Effector memory CD8-positive, alpha-beta T cell (primary cell): Measurements from ENCODE around the gene MACROD2.

Experiments used
- ATAC-seq: fragments of 150-1000 bp; cut with Tn5 transposase; replicated peaks from 2 replicates; pipeline ENCODE4 v1.10.0; 2021; ENCODE audit warnings: mild to moderate bottlenecking, moderate library complexity
- DNase-seq, 3 experiments: peaks; one replicate each; pipeline ENCODE4 v3.0.0; 2021
- H3K27ac Mint-ChIP-seq, 2 donors: one replicate each; pipeline ENCODE4 v1.8.0; 2022; ENCODE audit warnings: mild to moderate bottlenecking in 2 of 2, mixed read lengths in 2 of 2, moderate library complexity in 2 of 2
- H3K27me3 Mint-ChIP-seq, 2 donors: one replicate each; pipeline ENCODE4 v1.8.0; 2022; ENCODE audit warnings: mixed read lengths in 2 of 2
- H3K36me3 Mint-ChIP-seq: one replicate; pipeline ENCODE4 v1.8.0; 2022; ENCODE audit warnings: mild to moderate bottlenecking, moderate library complexity, mixed read lengths; ENCODE audit not compliant: insufficient read depth
- H3K4me1 Mint-ChIP-seq, 2 donors: one replicate each; pipeline ENCODE4 v1.8.0; 2022; ENCODE audit warnings: low read depth in 2 of 2, mixed read lengths in 2 of 2
- H3K4me3 Mint-ChIP-seq, 2 donors: one replicate each; pipeline ENCODE4 v1.8.0; 2022; ENCODE audit warnings: mild to moderate bottlenecking in 2 of 2, mixed read lengths in 2 of 2, moderate library complexity in 2 of 2
- H3K9me3 Mint-ChIP-seq, 2 donors: one replicate each; pipeline ENCODE4 v1.8.0; 2022; ENCODE audit warnings: mixed read lengths in 2 of 2

MACROD2 gene

GRCh38 chr20:14861028-14861699, 865.8 kb downstream of the MACROD2 start:
- DNase-seq: no peak
- H3K36me3 Mint-ChIP-seq: no peaks in the 10 kb centered on the region
- no peak overlapping the region for H3K27ac Mint-ChIP-seq
- no peaks in the 10 kb centered on the region for H3K27me3 Mint-ChIP-seq
- H3K4me1 Mint-ChIP-seq: no peaks in the 10 kb centered on the region
- H3K9me3 Mint-ChIP-seq: peaks cover 0 to under 1% of the 10 kb centered on the region in 2 donors
- ATAC-seq: no peak
- H3K4me3 Mint-ChIP-seq: no peak overlapping the region

GRCh38 chr20:14865169-14865568, 869.9 kb downstream of the MACROD2 start:
- no peaks in the 10 kb centered on the region for H3K27me3 Mint-ChIP-seq
- no peak overlapping the region for H3K27ac Mint-ChIP-seq
- ATAC-seq: no peak
- no peak overlapping the region for H3K4me3 Mint-ChIP-seq
- H3K36me3 Mint-ChIP-seq: no peaks in the 10 kb centered on the region
- peaks cover 6 to 7% of the 10 kb centered on the region in 2 donors for H3K9me3 Mint-ChIP-seq
- no peaks in the 10 kb centered on the region for H3K4me1 Mint-ChIP-seq
- DNase-seq: no peak

- H3K36me3 Mint-ChIP-seq: no peaks in the 10 kb centered on the region
- DNase-seq (no peak), ATAC-seq (no peak)
- peaks cover 6 to 7% of the 10 kb centered on the region in 2 donors for H3K9me3 Mint-ChIP-seq
- H3K4me3 Mint-ChIP-seq: no peak overlapping the region
- no peaks in the 10 kb centered on the region for H3K27me3 Mint-ChIP-seq
- H3K27ac Mint-ChIP-seq: no peak overlapping the region
- no peaks in the 10 kb centered on the region for H3K4me1 Mint-ChIP-seq
Observed at GRCh38 chr20:14865731-14866130, 870.4 kb downstream of the MACROD2 start.

- no peaks in the 10 kb centered on the region for H3K36me3 Mint-ChIP-seq
- H3K9me3 Mint-ChIP-seq: peaks cover 6 to 16% of the 10 kb centered on the region in 2 donors
- no peaks in the 10 kb centered on the region for H3K4me1 Mint-ChIP-seq
- no peak overlapping the region for H3K4me3 Mint-ChIP-seq
- no peak for ATAC-seq
- no peak for DNase-seq
- no peaks in the 10 kb centered on the region for H3K27me3 Mint-ChIP-seq
- H3K27ac Mint-ChIP-seq: no peak overlapping the region
Observed at GRCh38 chr20:14866841-14867514, 871.7 kb downstream of the MACROD2 start.

GRCh38 chr20:14877301-14878028, 882.1 kb downstream of the MACROD2 start:
- ATAC-seq (no peak), DNase-seq (no peak)
- H3K4me1 Mint-ChIP-seq: no peaks in the 10 kb centered on the region
- no peaks in the 10 kb centered on the region for H3K27me3 Mint-ChIP-seq
- H3K36me3 Mint-ChIP-seq: no peaks in the 10 kb centered on the region
- H3K4me3 Mint-ChIP-seq: no peak overlapping the region
- peaks cover 8 to 21% of the 10 kb centered on the region in 2 donors for H3K9me3 Mint-ChIP-seq
- H3K27ac Mint-ChIP-seq: no peak overlapping the region

GRCh38 chr20:14878676-14879019, 883.3 kb downstream of the MACROD2 start:
- peaks cover 5 to 21% of the 10 kb centered on the region in 2 donors for H3K9me3 Mint-ChIP-seq
- H3K4me3 Mint-ChIP-seq: no peak overlapping the region
- no peaks in the 10 kb centered on the region for H3K4me1 Mint-ChIP-seq
- no peak for ATAC-seq
- no peaks in the 10 kb centered on the region for H3K36me3 Mint-ChIP-seq
- no peak for DNase-seq
- H3K27ac Mint-ChIP-seq: no peak overlapping the region
- H3K27me3 Mint-ChIP-seq: no peaks in the 10 kb centered on the region

- ATAC-seq (no peak), DNase-seq (no peak)
- no peaks in the 10 kb centered on the region for H3K27me3 Mint-ChIP-seq
- no peak overlapping the region for H3K27ac Mint-ChIP-seq
- H3K9me3 Mint-ChIP-seq: peaks cover 5 to 21% of the 10 kb centered on the region in 2 donors
- H3K36me3 Mint-ChIP-seq: no peaks in the 10 kb centered on the region
- no peaks in the 10 kb centered on the region for H3K4me1 Mint-ChIP-seq
- H3K4me3 Mint-ChIP-seq: no peak overlapping the region
Observed at GRCh38 chr20:14879020-14879697, 883.8 kb downstream of the MACROD2 start.

GRCh38 chr20:14879839-14880238, 884.5 kb downstream of the MACROD2 start:
- H3K36me3 Mint-ChIP-seq: no peaks in the 10 kb centered on the region
- no peak for ATAC-seq
- no peaks in the 10 kb centered on the region for H3K27me3 Mint-ChIP-seq
- no peak overlapping the region for H3K4me3 Mint-ChIP-seq
- H3K9me3 Mint-ChIP-seq: peaks cover 6 to 21% of the 10 kb centered on the region in 2 donors
- no peak for DNase-seq
- no peaks in the 10 kb centered on the region for H3K4me1 Mint-ChIP-seq
- no peak overlapping the region for H3K27ac Mint-ChIP-seq

GRCh38 chr20:14881518-14881917, 886.2 kb downstream of the MACROD2 start:
- Mint-ChIP-seq H3K27ac (no peak overlapping the region), H3K4me3 (no peak overlapping the region), H3K4me1 (no peaks in the 10 kb centered on the region), H3K36me3 (no peaks in the 10 kb centered on the region), H3K9me3 (peaks cover 10 to 29% of the 10 kb centered on the region in 2 donors), H3K27me3 (no peaks in the 10 kb centered on the region)
- no peak for DNase-seq
- ATAC-seq: no peak

- no peak overlapping the region for H3K4me3 Mint-ChIP-seq
Observed at GRCh38 chr20:14882157-14882556, 886.8 kb downstream of the MACROD2 start.

GRCh38 chr20:14882846-14883245, 887.5 kb downstream of the MACROD2 start:
- Mint-ChIP-seq H3K27ac (no peak overlapping the region), H3K9me3 (peaks cover 10 to 19% of the 10 kb centered on the region in 2 donors)
- no peak for ATAC-seq

More at GRCh38 chr20:14882157-14882556, 886.8 kb downstream of the MACROD2 start:
- H3K36me3 Mint-ChIP-seq: no peaks in the 10 kb centered on the region
- H3K27ac Mint-ChIP-seq: no peak overlapping the region
- no peak for DNase-seq
- H3K9me3 Mint-ChIP-seq: peaks cover 10 to 26% of the 10 kb centered on the region in 2 donors
- H3K27me3 Mint-ChIP-seq: no peaks in the 10 kb centered on the region
- no peaks in the 10 kb centered on the region for H3K4me1 Mint-ChIP-seq
- ATAC-seq: no peak

GRCh38 chr20:14883324-14883723, 888.0 kb downstream of the MACROD2 start:
- Mint-ChIP-seq H3K4me3 (no peak overlapping the region), H3K4me1 (no peaks in the 10 kb centered on the region), H3K9me3 (peaks cover 10 to 16% of the 10 kb centered on the region in 2 donors), H3K36me3 (no peaks in the 10 kb centered on the region), H3K27ac (no peak overlapping the region), H3K27me3 (no peaks in the 10 kb centered on the region)
- no peak for DNase-seq
- no peak for ATAC-seq

More at GRCh38 chr20:14882846-14883245, 887.5 kb downstream of the MACROD2 start:
- Mint-ChIP-seq H3K36me3 (no peaks in the 10 kb centered on the region), H3K4me1 (no peaks in the 10 kb centered on the region), H3K27me3 (no peaks in the 10 kb centered on the region), H3K4me3 (no peak overlapping the region)
- no peak for DNase-seq

GRCh38 chr20:14885661-14886060, 890.3 kb downstream of the MACROD2 start:
- Mint-ChIP-seq H3K4me1 (no peaks in the 10 kb centered on the region), H3K9me3 (peaks cover 15 to 21% of the 10 kb centered on the region in 2 donors), H3K27ac (no peak overlapping the region), H3K4me3 (no peak overlapping the region), H3K27me3 (no peaks in the 10 kb centered on the region), H3K36me3 (no peaks in the 10 kb centered on the region)
- no peak for DNase-seq
- ATAC-seq: no peak
